GM18861 (cell line): ENCODE results near the gene TESMIN.

ENCODE experiments used
- ATAC-seq: cut with Tn5 transposase; IDR thresholded peaks from one replicate; pipeline ENCODE4 v1.9.1; 2021; ENCODE audit not compliant: unreplicated experiment

TESMIN gene, protein sequence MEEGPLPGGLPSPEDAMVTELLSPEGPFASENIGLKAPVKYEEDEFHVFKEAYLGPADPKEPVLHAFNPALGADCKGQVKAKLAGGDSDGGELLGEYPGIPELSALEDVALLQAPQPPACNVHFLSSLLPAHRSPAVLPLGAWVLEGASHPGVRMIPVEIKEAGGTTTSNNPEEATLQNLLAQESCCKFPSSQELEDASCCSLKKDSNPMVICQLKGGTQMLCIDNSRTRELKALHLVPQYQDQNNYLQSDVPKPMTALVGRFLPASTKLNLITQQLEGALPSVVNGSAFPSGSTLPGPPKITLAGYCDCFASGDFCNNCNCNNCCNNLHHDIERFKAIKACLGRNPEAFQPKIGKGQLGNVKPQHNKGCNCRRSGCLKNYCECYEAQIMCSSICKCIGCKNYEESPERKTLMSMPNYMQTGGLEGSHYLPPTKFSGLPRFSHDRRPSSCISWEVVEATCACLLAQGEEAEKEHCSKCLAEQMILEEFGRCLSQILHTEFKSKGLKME

DNA sequence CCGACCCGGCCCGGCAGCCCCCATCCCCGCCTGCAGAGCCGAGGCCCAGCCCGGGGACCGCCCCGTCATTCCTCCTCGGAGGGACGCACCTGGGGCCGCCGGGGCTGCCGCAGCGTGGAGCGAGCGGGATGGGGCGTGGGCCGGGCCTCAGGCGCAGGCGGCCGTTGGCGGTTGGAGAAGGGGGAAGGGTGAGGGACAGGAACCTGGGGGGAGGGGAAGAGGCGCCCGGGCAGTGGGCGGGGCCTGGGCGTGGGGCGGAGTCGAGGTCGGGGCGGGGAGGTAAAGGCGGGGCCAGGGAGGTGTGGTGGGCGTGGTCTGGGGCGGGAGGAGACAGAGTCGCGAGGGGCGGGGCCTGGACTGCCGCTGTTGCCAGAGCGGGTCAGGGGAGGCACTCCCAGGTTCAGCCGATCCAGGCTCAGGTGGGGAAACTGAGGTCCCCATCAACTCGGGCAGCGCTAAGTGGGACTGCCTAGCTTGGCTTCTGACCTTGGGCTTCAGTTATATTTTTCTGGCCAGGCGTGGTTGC is at the start of gene TESMIN:
Gene TESMIN, minus strand, starts transcription at position 190 of the 526 bp plus-strand sequence. CDS start 860 bp downstream, outside the sequence.
- ATAC-seq = no peak

DNA sequence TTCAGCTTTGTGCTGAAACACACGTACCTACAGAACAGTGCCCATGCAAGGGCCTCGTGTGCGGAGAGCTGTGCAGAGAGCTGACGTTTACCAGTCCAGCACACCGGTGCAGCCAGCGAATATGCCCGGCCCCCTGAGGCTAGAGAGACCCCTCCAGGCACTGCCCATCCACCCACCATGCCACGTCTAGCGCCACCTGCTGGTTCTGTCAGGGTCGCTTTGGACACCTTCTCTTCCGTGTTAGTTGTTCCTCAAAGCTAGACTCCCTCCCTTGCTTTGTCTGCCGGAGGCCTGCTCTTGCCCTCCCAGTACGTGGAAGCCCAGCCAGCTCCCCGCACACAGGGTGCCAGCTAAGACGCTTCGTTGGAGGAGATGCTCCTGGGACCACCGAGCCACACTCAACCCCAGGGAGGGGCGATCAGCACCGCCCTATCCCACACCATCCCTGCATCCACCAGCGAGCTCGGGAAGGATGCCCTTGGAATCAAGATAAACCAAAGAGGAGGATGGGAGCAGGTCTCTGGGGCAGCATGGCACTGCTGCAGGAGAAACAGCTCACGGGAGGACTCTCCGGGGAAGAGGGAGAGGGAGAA is 47.0 kb upstream of the TESMIN start:
- ATAC-seq = no peak

DNA sequence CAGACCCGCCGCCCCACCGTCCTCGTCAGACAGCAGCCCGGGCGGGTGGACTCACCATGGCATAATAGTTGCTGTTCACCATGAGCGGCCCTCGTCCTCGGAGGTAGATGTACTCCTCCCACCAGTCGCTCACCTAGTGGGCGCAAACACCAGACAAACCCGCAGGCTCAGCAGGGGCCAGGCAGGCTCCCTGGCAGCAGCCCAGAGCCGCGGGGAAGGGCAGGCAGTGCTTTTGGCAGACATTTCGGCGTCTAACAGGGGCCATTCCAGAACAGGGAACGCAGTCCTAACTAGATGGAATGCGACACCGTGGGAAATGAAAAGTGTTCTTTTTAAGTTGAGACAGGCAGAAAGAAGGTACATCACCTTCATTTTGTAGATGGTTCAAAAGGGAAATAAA is 45.5 kb upstream of the TESMIN start:
- ATAC-seq = no peak

GRCh38 chr11:68792400-68792966 is 41.2 kb upstream of the TESMIN start:
- ATAC-seq = no peak

- ATAC-seq = no peak
Observed at GRCh38 chr11:68784653-68785052, 33.3 kb upstream of the TESMIN start.

GRCh38 chr11:68783216-68783821 is 32.0 kb upstream of the TESMIN start:
- ATAC-seq = no peak

DNA sequence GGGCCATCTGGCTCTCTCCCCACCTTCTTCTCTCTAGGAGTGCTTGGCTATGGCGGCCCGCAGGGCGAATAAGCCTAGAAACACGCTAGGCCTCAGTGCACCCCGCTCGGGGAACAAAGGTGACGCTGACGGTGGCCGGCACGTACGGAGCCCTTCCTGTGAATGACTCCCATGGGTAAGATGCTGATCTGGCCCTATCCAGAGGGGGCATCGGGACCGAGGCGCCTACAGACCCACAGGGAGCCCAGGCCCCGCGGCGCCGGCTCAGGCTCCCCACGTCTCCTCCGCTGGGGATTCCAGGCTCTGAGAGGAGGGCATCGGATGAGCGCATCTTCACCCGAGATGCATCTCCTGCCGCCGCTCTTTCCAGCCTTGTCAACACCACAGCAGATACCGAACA is 31.4 kb upstream of the TESMIN start:
- no peak for ATAC-seq

- ATAC-seq = no peak
Observed at GRCh38 chr11:68780829-68781228, 29.5 kb upstream of the TESMIN start.

- no peak for ATAC-seq
Observed at GRCh38 chr11:68778205-68778604, 26.9 kb upstream of the TESMIN start.

DNA sequence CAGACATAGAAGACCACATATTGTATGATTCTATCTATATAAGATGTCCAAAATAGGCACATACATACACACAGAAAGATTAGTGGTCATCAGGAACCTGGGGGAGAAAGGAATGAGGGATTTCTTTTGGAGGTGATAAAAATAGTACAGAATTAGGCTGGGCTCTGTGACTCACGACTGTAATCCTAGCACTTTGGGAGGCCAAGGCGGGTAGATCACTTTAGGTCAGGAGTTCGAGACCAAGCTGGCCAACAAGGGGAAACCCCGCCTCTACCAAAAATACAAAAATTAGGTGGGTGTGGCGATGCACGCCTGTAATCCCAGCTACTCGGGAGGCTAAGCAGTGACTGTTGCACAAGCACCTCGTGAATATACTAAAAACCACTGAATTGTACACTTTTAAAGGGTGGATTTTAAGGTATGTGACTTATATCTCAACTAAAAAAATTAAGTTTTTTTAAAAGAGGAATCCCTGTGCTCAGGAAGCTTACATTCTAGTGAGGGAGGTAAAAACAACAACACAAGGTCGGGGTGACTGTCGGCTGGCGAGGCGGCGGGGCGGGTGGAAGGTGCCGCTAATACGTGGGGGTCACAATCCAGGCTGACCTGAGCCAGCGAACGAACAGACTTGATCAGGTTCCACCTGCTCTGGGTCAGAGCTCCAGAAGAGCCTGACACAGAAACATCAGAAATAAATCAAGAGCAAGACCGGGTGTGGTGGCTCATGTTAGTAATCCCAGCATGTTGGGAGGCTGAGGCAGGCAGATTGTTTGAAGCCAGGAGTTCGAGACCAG is 25.3 kb upstream of the TESMIN start:
- no peak for ATAC-seq

- no peak for ATAC-seq
Observed at GRCh38 chr11:68775951-68776388, 24.6 kb upstream of the TESMIN start.

DNA sequence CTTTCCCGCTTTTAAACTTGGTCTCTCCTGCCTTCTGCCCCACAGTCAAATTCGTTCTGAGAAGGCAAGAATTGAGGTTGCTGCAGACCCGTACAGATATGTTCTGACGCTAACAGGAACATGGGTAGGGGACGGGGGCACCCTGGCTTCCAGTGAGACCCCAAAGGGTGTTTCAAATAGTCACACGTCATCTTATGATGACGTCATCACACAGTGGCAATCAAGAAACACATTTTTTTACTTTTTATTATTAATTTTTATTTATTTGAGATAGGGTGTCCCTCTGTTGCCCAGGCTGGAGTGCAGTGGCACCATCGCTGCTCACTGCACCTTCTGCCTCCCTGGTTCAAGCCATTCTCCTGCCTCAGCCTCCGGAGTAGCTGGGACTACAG is 22.9 kb upstream of the TESMIN start:
- no peak for ATAC-seq

DNA sequence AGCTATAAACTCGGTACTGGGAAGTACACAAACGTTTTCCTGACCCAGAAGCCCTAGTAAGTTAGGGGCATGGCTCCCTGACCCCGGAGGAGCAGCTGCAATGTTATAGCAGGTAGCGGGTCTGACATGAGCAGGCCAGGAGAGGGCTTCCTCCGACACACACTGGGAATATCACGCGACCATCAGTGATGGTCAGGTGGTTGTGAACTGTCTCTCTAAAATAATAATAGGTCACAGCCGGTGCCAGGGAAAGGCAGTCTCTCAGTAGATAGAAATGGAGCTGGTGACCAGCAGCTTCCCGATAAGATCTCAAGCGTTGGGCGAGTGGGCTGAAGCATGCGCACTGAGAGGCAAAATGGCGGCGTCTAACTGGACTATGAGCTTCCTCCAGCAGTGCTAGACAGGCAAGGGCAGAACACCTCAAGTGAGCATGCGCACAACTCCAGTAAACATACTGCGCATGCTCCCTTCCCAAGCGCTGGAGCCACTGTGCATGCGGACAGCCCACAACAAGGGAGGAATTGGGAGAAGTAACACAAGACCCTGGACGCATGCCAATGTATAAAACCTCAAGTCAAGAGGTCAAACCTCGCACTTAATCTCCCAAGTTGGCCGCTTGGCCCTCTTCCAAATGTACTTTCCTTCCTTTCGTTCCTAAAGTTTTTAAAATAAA is 22.3 kb upstream of the TESMIN start:
- no peak for ATAC-seq

DNA sequence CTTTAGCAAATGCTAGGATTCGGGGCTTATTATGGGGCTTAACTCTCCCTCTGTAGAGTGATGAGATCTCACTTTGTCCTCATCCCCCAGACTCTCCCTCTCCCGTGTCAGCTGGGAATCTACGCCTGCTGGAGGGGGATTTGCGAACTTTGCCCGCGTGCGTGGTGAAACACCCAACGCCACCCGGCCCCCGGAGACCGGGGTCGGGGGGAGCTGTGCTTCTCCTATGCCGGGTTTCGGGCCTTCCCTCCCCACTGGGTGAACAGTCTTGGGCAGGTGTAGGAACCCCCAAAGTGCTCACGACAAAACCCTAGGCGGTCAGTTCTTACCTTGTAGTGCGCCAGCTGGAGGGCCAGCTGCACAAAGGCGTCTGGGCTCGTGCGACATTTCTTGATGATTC is 21.6 kb upstream of the TESMIN start:
- ATAC-seq = no peak

DNA sequence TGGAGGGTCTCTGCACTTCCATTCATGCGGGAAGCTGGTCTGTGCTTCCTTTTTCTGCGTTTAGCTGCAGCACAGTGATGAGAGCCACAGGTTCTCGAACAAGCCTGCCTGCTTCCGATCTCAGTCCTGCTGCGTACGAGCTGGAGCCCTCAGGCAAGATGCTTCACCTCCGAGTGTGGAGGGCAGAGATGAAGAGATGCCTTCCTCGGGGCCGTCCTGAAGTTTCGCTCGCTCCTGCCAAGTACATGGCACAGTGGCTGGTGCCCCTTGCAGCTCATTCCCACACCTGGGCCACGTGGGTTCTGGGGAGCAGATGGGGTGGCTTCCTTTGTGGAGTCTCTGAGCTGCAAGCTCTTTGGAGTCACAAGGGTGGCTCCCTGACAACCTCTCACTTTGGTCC is 19.5 kb upstream of the TESMIN start:
- ATAC-seq = no peak

- ATAC-seq = no peak
Observed at GRCh38 chr11:68767672-68768071, 16.4 kb upstream of the TESMIN start.

DNA sequence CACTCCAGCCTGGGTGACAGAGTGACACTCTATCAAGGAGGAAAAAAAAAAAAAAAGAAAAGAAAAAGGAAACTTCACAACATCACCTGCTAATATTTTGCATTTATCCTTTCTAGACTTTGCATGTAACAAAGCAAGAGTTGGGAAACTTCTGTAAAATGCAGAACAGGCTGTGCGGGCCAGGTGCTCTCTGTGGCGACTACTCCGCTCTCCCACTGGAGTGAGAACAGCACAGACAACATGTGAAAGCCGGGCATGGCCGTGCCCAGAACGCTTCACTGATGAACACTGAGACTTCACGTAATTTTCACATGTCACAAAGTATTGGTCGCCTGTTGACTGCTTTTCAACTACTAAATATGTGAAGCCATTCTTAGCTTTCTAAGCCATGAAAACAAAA is 15.5 kb upstream of the TESMIN start:
- no peak for ATAC-seq

DNA sequence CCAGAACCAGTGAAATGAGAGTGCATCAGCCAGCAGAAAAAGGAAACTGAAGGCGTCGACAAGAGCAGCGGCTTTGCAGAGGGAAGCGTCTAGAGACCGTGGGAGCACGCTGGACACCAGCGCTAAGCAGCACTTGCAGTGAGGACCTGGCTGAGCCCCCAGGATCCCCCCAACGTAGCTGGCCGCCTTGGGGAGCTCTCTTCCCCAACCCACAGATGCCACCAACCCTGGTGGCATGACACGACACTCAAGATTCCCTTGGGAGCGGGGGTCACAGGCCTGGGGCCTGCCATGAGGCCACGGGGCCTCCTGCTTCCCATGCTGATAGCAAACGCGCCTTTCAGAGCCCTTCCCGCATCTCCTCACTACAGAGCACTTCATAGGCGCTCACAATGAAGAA is 13.4 kb upstream of the TESMIN start:
- ATAC-seq = no peak

GRCh38 chr11:68763926-68764657 is 12.8 kb upstream of the TESMIN start:
- no peak for ATAC-seq
